SK-N-SH (cell line): ENCODE data around the gene CSTPP1. TPM values are rescaled to one million over a fixed set of nuclear protein-coding genes. Genes with fewer than 3 reads are reported as not detected.

Source experiments
- CTCF ChIA-PET: fragments of 300-600, 350-600 bp; formaldehyde crosslinking; extraction: SDS; loops from one replicate; lab custom pipeline; 2021; lab: Yijun Ruan, JAX
- POLR2A ChIA-PET: fragments of 350-600 bp; sonication (Branson Sonifier 250); formaldehyde crosslinking; extraction: SDS; loops from one replicate; lab custom pipeline; 2020; ENCODE audit warnings: antibody characterized with exemption, inconsistent platforms; lab: Yijun Ruan, JAX
- DNase-seq: peaks from one replicate; pipeline ENCODE4 v3.0.0; 2012
- H2AFZ ChIP-seq: fragments of 200-600 bp; sonication (generic); 2 replicates; pipeline ENCODE4 v1.8.1; 2016; ENCODE audit warnings: antibody characterized with exemption, mild to moderate bottlenecking, low read depth
- H3F3A ChIP-seq: fragments of 200-600 bp; sonication (generic); replicated peaks from 2 replicates; pipeline ENCODE3; 2016; ENCODE audit warnings: antibody characterized with exemption, mild to moderate bottlenecking; ENCODE audit not compliant: insufficient read depth
- H3K27ac ChIP-seq, 2 experiments: fragments of 200-500 bp in 1 of 2; fragments of 200-600 bp in 1 of 2; sonication (Bioruptor generic) in 1 of 2; sonication (generic), shearing (Covaris generic) in 1 of 2; 2 replicates each; pipeline versions ENCODE4 v1.5.1 to v1.6.1; 2014 to 2016; ENCODE audit warnings: low read depth in 2 of 2, inconsistent platforms in 1 of 2, low read length in 1 of 2, mild to moderate bottlenecking in 1 of 2, mixed read lengths in 1 of 2
- H3K27me3 ChIP-seq: fragments of 200-600 bp; sonication (generic), shearing (Covaris generic); 2 replicates; pipeline ENCODE4 v1.6.1; 2016; ENCODE audit warnings: mixed run types; ENCODE audit not compliant: insufficient read depth
- H3K36me3 ChIP-seq, 2 experiments: fragments of 200-500 bp in 1 of 2; fragments of 200-600 bp in 1 of 2; sonication (Bioruptor generic) in 1 of 2; sonication (generic) in 1 of 2; replicated peaks in 1 of 2; 2 replicates each; pipeline versions ENCODE3 to v1.5.1; 2014 to 2016; ENCODE audit warnings: low read length in 1 of 2, mild to moderate bottlenecking in 1 of 2; ENCODE audit not compliant: insufficient read depth in 2 of 2, control insufficient read depth in 1 of 2
- H3K4me1 ChIP-seq, 2 experiments: fragments of 200-500 bp in 1 of 2; fragments of 200-600 bp in 1 of 2; sonication (Bioruptor generic) in 1 of 2; sonication (generic), shearing (Covaris generic) in 1 of 2; 2 replicates each; pipeline versions ENCODE4 v1.5.1 to v1.6.1; 2014 to 2016; ENCODE audit warnings: low read depth in 1 of 2, low read length in 1 of 2, mixed run types in 1 of 2; ENCODE audit not compliant: insufficient read depth in 2 of 2, control insufficient read depth in 1 of 2
- H3K4me2 ChIP-seq: fragments of 200-600 bp; sonication (generic), shearing (Covaris generic); 2 replicates; pipeline ENCODE4 v1.6.1; 2017; ENCODE audit warnings: mixed run types
- H3K4me3 ChIP-seq, 2 experiments: fragments of 200-500 bp in 1 of 2; fragments of 200-600 bp in 1 of 2; sonication (Bioruptor generic) in 1 of 2; sonication (generic), shearing (Covaris generic) in 1 of 2; 2 replicates each; pipeline versions ENCODE4 v1.5.1 to v1.8.1; 2014 to 2016; ENCODE audit warnings: low read depth in 2 of 2, inconsistent platforms in 1 of 2, low read length in 1 of 2, mild to moderate bottlenecking in 1 of 2, mixed read lengths in 1 of 2, moderate library complexity in 1 of 2
- H3K79me2 ChIP-seq: fragments of 200-600 bp; sonication (generic); 2 replicates; pipeline ENCODE4 v1.8.1; 2017; ENCODE audit warnings: mild to moderate bottlenecking; ENCODE audit not compliant: insufficient read depth
- H3K9ac ChIP-seq: fragments of 200-600 bp; sonication (generic); 2 replicates; pipeline ENCODE4 v1.6.1; 2017; ENCODE audit warnings: mixed run types
- H3K9me2 ChIP-seq: fragments of 200-600 bp; sonication (generic); 2 replicates; pipeline ENCODE4 v1.6.1; 2017; ENCODE audit warnings: mixed run types
- H3K9me3 ChIP-seq: fragments of 200-600 bp; sonication (generic); 2 replicates; pipeline ENCODE4 v1.6.1; 2017; ENCODE audit warnings: mixed run types, mild to moderate bottlenecking, moderate library complexity
- H4K20me1 ChIP-seq: fragments of 200-600 bp; sonication (generic); 2 replicates; pipeline ENCODE4 v1.6.1; 2017; ENCODE audit warnings: mild to moderate bottlenecking, mixed run types; ENCODE audit not compliant: insufficient read depth
- CHD2 ChIP-seq: fragments of 150-350 bp; IDR thresholded peaks from 2 replicates; pipeline ENCODE4 v1.6.1; 2018; ENCODE audit warnings: low read length; ENCODE audit not compliant: partially characterized antibody
- ELF1 ChIP-seq: IDR thresholded peaks from 2 replicates; pipeline ENCODE4 v1.4.0; 2012
- EP300 ChIP-seq, 2 experiments: IDR thresholded peaks; 2 replicates each; pipeline versions ENCODE4 v1.4.0 to v1.6.1; 2012; ENCODE audit warnings: borderline replicate concordance in 1 of 2, low read depth in 1 of 2, low read length in 1 of 2
- EZH2phosphoT487 ChIP-seq: fragments of 200-600 bp; sonication (generic); IDR thresholded peaks from 2 replicates; pipeline ENCODE4 v1.6.1; 2017; ENCODE audit warnings: low read depth, mixed run types, mild to moderate bottlenecking, antibody characterized with exemption, moderate library complexity, borderline replicate concordance
- FOXM1 ChIP-seq: IDR thresholded peaks from 2 replicates; pipeline ENCODE4 v1.4.0; 2012; ENCODE audit warnings: low read depth, mild to moderate bottlenecking
- GATA2 ChIP-seq: sonication (generic); formaldehyde crosslinking; IDR thresholded peaks from 2 replicates; pipeline ENCODE4 v1.5.0; 2020; ENCODE audit warnings: mild to moderate bottlenecking, missing genetic modification reagents
- IRF3 ChIP-seq: fragments of 150-350 bp; IDR thresholded peaks from 2 replicates; pipeline ENCODE4 v1.6.1; 2016; ENCODE audit warnings: mild to moderate bottlenecking, low read depth, low read length
- JUND ChIP-seq: IDR thresholded peaks from 2 replicates; pipeline ENCODE4 v1.4.0; 2012
- MEF2A ChIP-seq: IDR thresholded peaks from 2 replicates; pipeline ENCODE4 v1.4.0; 2012; ENCODE audit warnings: low read depth, borderline replicate concordance
- MXI1 ChIP-seq: IDR thresholded peaks from 2 replicates; pipeline ENCODE4 v1.6.1; 2012; ENCODE audit warnings: mild to moderate bottlenecking, low read depth, low read length, improper control_type of control experiment
- NFIC ChIP-seq: IDR thresholded peaks from 2 replicates; pipeline ENCODE4 v1.4.0; 2012; ENCODE audit warnings: borderline replicate concordance
- NRF1 ChIP-seq: IDR thresholded peaks from 2 replicates; pipeline ENCODE4 v1.6.1; 2012; ENCODE audit warnings: low read depth, mild to moderate bottlenecking, low read length
- RCOR1 ChIP-seq: fragments of 150-350 bp; IDR thresholded peaks from 2 replicates; pipeline ENCODE4 v1.6.1; 2017; ENCODE audit warnings: antibody characterized with exemption, low read length
- RXRA ChIP-seq: IDR thresholded peaks from 2 replicates; pipeline ENCODE4 v1.4.0; 2012; ENCODE audit warnings: low read depth, mild to moderate bottlenecking, borderline replicate concordance
- TAF1 ChIP-seq: IDR thresholded peaks from 2 replicates; pipeline ENCODE4 v1.6.1; 2012; ENCODE audit warnings: low read depth, mild to moderate bottlenecking, low read length, moderate library complexity, borderline replicate concordance
- TEAD4 ChIP-seq: IDR thresholded peaks from 2 replicates; pipeline ENCODE4 v1.4.0; 2012; ENCODE audit warnings: mild to moderate bottlenecking, borderline replicate concordance; ENCODE audit not compliant: insufficient read depth
- USF1 ChIP-seq: IDR thresholded peaks from 2 replicates; pipeline ENCODE4 v1.4.0; 2012; ENCODE audit warnings: low read depth, borderline replicate concordance
- ZBTB33 ChIP-seq: IDR thresholded peaks from 2 replicates; pipeline ENCODE4 v1.4.0; 2012; ENCODE audit warnings: low read depth, borderline replicate concordance
- WGBS: methylation state at CpG from one replicate; pipeline ENCODE4 v1.1.6; 2017; ENCODE audit warnings: low lambda C conversion rate; 5-methylcytosine and 5-hydroxymethylcytosine counted together
- polyA plus RNA-seq, 3 experiments: library from polyadenylated mRNA; depleted of rRNA; stranded (reverse); fragments of >200 nt; gene quantifications; 2 replicates each; pipeline ENCODE4 v1.2.3, GENCODE V29; 2012
- TF ChIP-seq, protein P1 (sequence below): fragments of 200-600 bp; sonication (generic); IDR thresholded peaks from 2 replicates; pipeline ENCODE4 v1.6.1; 2017; ENCODE audit warnings: antibody characterized with exemption, mild to moderate bottlenecking, moderate library complexity

CSTPP1 gene
- polyA plus RNA-seq, 1 of the 3 experiments (the other 2 are of a cell fraction): 85.7 TPM

DNA sequence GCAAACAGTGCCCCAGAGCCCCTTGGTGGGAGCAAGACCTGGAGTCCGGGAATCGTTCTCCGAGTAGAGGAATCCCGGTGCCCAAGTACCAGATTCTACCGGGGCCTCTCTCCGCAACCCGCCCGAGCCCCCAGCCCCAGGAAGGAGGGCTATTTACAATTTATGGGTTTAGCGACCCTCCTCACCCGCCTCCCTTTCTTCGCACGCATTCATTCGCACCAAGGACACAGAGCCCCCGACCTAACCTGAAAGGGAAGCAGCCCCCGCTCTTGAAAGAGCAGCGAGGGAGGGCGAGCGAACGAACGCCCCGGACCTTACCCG, 18.8 kb upstream of the CSTPP1 start:
- Histone ChIP-seq H3K36me3 (no peaks in the 10 kb centered on the region), H3K9me3 (no peaks in the 10 kb centered on the region), H3F3A (peaks cover 51% of the 10 kb centered on the region), H3K4me1 (peaks cover 33 to 41% of the 10 kb centered on the region in 2 experiments; a peak in 3 of 4 replicates), H3K9ac (peak overlapping the region; percentile 70), H3K27ac (peak overlapping the region in 1 of 2 experiments; percentile 80; a peak in 1 of 4 replicates), H4K20me1 (0 out of 2 replicates have a peak, but pooled peaks cover 7% of the 10 kb centered on the region), H3K27me3 (no peaks in the 10 kb centered on the region), H3K9me2 (no peaks in the 10 kb centered on the region), H2AFZ (peak overlapping the region; percentile 94; the same call in 1 of the 2 replicates), H3K79me2 (peaks cover 27% of the 10 kb centered on the region), H3K4me3 (peak overlapping the region; percentile 71 to 73), H3K4me2 (peak overlapping the region; percentile 90)
- peak; percentile 53 for DNase-seq
- no peak for TF ChIP-seq JUND
- TF ChIP-seq USF1: no peak
- TF ChIP-seq EZH2phosphoT487: no peak
- no peak for TF ChIP-seq TEAD4
- no peak for TF ChIP-seq ZBTB33
- no peak for TF ChIP-seq IRF3
- no peak for TF ChIP-seq MEF2A
- no peak for TF ChIP-seq GATA2 (CRISPR knock-in tag)
- TF ChIP-seq RCOR1: no peak
- no peak for TF ChIP-seq RXRA
- no peak for TF ChIP-seq ELF1
- TF ChIP-seq FOXM1: no peak
- no peak; a peak in 1 of 4 replicates for TF ChIP-seq EP300 (IDR thresholded peaks at IDR 0.05; ENCODE audit: borderline replicate concordance in 1 of 2, low read depth in 1 of 2, low read length in 1 of 2)
- no peak for TF ChIP-seq TAF1
- TF ChIP-seq NRF1: no peak
- TF ChIP-seq CHD2: no peak
- TF ChIP-seq MXI1: no peak
- TF ChIP-seq, protein P1, sequence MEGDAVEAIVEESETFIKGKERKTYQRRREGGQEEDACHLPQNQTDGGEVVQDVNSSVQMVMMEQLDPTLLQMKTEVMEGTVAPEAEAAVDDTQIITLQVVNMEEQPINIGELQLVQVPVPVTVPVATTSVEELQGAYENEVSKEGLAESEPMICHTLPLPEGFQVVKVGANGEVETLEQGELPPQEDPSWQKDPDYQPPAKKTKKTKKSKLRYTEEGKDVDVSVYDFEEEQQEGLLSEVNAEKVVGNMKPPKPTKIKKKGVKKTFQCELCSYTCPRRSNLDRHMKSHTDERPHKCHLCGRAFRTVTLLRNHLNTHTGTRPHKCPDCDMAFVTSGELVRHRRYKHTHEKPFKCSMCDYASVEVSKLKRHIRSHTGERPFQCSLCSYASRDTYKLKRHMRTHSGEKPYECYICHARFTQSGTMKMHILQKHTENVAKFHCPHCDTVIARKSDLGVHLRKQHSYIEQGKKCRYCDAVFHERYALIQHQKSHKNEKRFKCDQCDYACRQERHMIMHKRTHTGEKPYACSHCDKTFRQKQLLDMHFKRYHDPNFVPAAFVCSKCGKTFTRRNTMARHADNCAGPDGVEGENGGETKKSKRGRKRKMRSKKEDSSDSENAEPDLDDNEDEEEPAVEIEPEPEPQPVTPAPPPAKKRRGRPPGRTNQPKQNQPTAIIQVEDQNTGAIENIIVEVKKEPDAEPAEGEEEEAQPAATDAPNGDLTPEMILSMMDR: no peak
- no peak for TF ChIP-seq NFIC
- POLR2A ChIA-PET: no interaction called here
- 2% methylated on average over 13 of the region's 22 CpGs for WGBS
- CTCF ChIA-PET: interaction anchor here (0.9 to 10.0 kb wide), 9 partner anchors 9 to 237 kb away, joined by 3 to 170 read pairs (median 4); no protein-coding TSS in a partner anchor
